ENCODE results near the gene KIAA0513.

The KIAA0513 gene

GRCh38 chr16:85072947-85073346, 45.4 kb downstream of the KIAA0513 start:
- peak; percentile 81 for DNase-seq

GRCh38 chr16:85074225-85074914, 46.8 kb downstream of the KIAA0513 start:
- no peak for DNase-seq

- DNase-seq = no peak
Observed at GRCh38 chr16:85075236-85075924, 47.8 kb downstream of the KIAA0513 start.

- no peak for DNase-seq
Observed at GRCh38 chr16:85077039-85077438, 49.4 kb downstream of the KIAA0513 start.

- no peak for DNase-seq
Observed at GRCh38 chr16:85077576-85078125, 50.1 kb downstream of the KIAA0513 start.

GRCh38 chr16:85078226-85078625, 50.6 kb downstream of the KIAA0513 start:
- no peak for DNase-seq

- DNase-seq = no peak
Observed at GRCh38 chr16:85078952-85079351, 51.4 kb downstream of the KIAA0513 start.

- no peak for DNase-seq
Observed at GRCh38 chr16:85079785-85080570, 52.4 kb downstream of the KIAA0513 start.

- no peak for DNase-seq
Observed at GRCh38 chr16:85081038-85081437, 53.4 kb downstream of the KIAA0513 start.

- DNase-seq = no peak
Observed at GRCh38 chr16:85081765-85082164, 54.2 kb downstream of the KIAA0513 start.

- DNase-seq = no peak
Observed at GRCh38 chr16:85082173-85083050, 54.8 kb downstream of the KIAA0513 start.

- no peak for DNase-seq
Observed at GRCh38 chr16:85083051-85083639, 55.5 kb downstream of the KIAA0513 start.

GRCh38 chr16:85084841-85085510, 57.4 kb downstream of the KIAA0513 start:
- DNase-seq = no peak

- DNase-seq = no peak
Observed at GRCh38 chr16:85085721-85086120, 58.1 kb downstream of the KIAA0513 start.

GRCh38 chr16:85086347-85087291, 59.0 kb downstream of the KIAA0513 start:
- peak; percentile 66 for DNase-seq

GRCh38 chr16:85087899-85088569, 60.4 kb downstream of the KIAA0513 start:
- no peak for DNase-seq

- DNase-seq = no peak
Observed at GRCh38 chr16:85088570-85089199, 61.1 kb downstream of the KIAA0513 start.

- DNase-seq = no peak
Observed at GRCh38 chr16:85089525-85089924, 61.9 kb downstream of the KIAA0513 start.

- no peak for DNase-seq
Observed at GRCh38 chr16:85090181-85090580, 62.6 kb downstream of the KIAA0513 start.

Data from right hindlimb (tissue), 1 donor.